Peyer's patch (tissue), 4 donors: ENCODE results near the gene KLHL6.

ENCODE experiments used
- CTCF ChIP-seq, 6 experiments: fragments of 450-650 bp in 4 of 6; fragments of 200-600 bp in 2 of 6; sonication (generic) in 1 of 6; IDR thresholded peaks; one replicate each; pipeline ENCODE4 v1.5.1; 2017 to 2019; ENCODE audit warnings: antibody characterized with exemption in 6 of 6, mild to moderate bottlenecking in 3 of 6, moderate library complexity in 1 of 6
- POLR2A ChIP-seq, 2 donors: fragments of 450-650 bp; IDR thresholded peaks; one replicate each; pipeline ENCODE4 v1.5.1; 2017; ENCODE audit warnings: antibody characterized with exemption in 2 of 2, mild to moderate bottlenecking in 2 of 2, moderate library complexity in 2 of 2

- TF ChIP-seq CTCF (IDR thresholded peaks at IDR 0.05) (no peak), POLR2A (IDR thresholded peaks at IDR 0.05) (no peak)
Observed at GRCh38 chr3:183537295-183537730, 18.2 kb downstream of the KLHL6 start.
